Lower leg skin (tissue), 4 donors: Measurements from ENCODE around the gene HSPB9. TPM values are rescaled to one million over a fixed set of nuclear protein-coding genes. Genes with fewer than 3 reads are reported as not detected.

Experiments
- DNase-seq, 2 donors: peaks; one replicate each; pipeline ENCODE4 v3.0.0-alpha.2; 2019; ENCODE audit warnings: low spot score in 2 of 2
- H3K4me3 ChIP-seq: fragments of 200-600 bp; sonication (generic); 2 replicates; pipeline ENCODE4 v1.5.1; 2017; ENCODE audit warnings: mild to moderate bottlenecking, low read depth; ENCODE audit not compliant: poor library complexity, severe bottlenecking
- CTCF ChIP-seq, 3 donors: fragments of 450-650 bp; IDR thresholded peaks; one replicate each; pipeline ENCODE4 v1.5.1; 2016; ENCODE audit warnings: antibody characterized with exemption in 3 of 3, mild to moderate bottlenecking in 3 of 3, moderate library complexity in 2 of 3
- POLR2A ChIP-seq, 2 donors: fragments of 450-650 bp; IDR thresholded peaks; one replicate each; pipeline ENCODE4 v1.6.1; 2016 to 2017; ENCODE audit warnings: antibody characterized with exemption in 2 of 2, mild to moderate bottlenecking in 1 of 2, moderate library complexity in 1 of 2
- WGBS, 2 donors: methylation state at CpG; one replicate each; pipeline ENCODE4 v1.1.5; 2018; 5-methylcytosine and 5-hydroxymethylcytosine counted together
- intact Hi-C: fragments of 100-400 bp; cut with DNase I; formaldehyde crosslinking; loops from one replicate; pipeline ENCODE4 v1.15.0; 2023; ENCODE audit warnings: low total_unique reads
- total RNA-seq, 4 donors: library from RNA; depleted of rRNA; stranded (reverse); fragments of >200 nt; gene quantifications; one replicate each; pipeline ENCODE4 v1.1.0, GENCODE V29; 2016

Gene HSPB9
- total RNA-seq, 4 donors from 2014 or later = 0.23 TPM; not detected in 3

DNA sequence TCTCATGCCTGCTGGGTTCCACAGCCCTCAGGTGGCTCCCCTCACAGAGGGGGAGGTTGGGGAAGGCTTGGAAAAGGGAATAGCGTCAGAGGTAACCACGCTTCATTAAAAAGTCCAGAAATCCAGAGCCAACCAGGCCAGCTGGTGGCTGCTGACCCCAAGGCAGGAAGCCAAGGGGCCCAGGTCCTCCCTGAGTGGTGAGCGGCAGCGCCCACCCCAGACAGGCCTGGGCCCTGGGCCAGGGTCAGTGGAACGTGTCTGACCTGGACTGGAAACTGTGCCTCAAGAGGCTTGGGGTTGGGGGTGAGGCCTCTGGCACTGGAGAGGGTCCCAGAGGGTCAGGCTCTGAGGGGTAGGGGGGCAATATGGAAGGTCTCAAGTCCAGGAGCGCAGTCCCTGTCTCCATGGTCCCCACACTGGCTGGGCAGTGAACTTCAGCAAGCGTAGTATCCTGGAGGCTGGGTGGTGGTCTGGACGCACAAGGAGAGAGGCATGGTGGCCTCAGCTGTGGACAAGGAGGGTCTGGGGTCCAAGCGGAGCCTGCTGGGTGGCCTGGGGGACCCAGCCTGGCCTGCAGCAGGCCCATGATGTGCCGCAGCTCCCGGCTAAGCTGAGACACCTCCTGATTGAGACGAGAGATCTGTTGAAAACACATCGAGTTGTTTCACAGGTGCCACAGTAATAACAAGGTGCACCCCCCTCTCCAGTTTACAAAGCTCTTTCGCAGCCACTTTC, 37.4 kb downstream of the HSPB9 start:
- intact Hi-C loops = no loop called here
- TF ChIP-seq POLR2A (IDR thresholded peaks at IDR 0.05) = no peak
- TF ChIP-seq CTCF (IDR thresholded peaks at IDR 0.05) = no peak
- H3K4me3 ChIP-seq = no peak overlapping the region
- DNase-seq = no peak
- WGBS, 2 donors = 78 to 79% methylated on average over 14 of the region's 14 CpGs

- no peak overlapping the region for H3K4me3 ChIP-seq
- DNase-seq = no peak
- intact Hi-C loops = no loop called here
- WGBS, 2 donors = 87 to 91% methylated on average over 7 of the region's 7 CpGs
- no peak for TF ChIP-seq POLR2A (IDR thresholded peaks at IDR 0.05)
- no peak for TF ChIP-seq CTCF (IDR thresholded peaks at IDR 0.05)
These were observed 37.9 kb downstream of the HSPB9 start for GRCh38 chr17:42160531-42160910.

- intact Hi-C loops = no loop called here
- no peak overlapping the region for H3K4me3 ChIP-seq
- WGBS, 2 donors = 58 to 66% methylated on average over 8 of the region's 8 CpGs
- DNase-seq = no peak
- TF ChIP-seq CTCF (IDR thresholded peaks at IDR 0.05) (no peak), POLR2A (IDR thresholded peaks at IDR 0.05) (no peak)
These were observed 40.5 kb downstream of the HSPB9 start for GRCh38 chr17:42163113-42163512.

GRCh38 chr17:42163696-42164407, 41.2 kb downstream of the HSPB9 start:
- H3K4me3 ChIP-seq = no peak overlapping the region
- DNase-seq = no peak
- intact Hi-C loops = no loop called here
- TF ChIP-seq CTCF (IDR thresholded peaks at IDR 0.05) = no peak
- TF ChIP-seq POLR2A (IDR thresholded peaks at IDR 0.05) = no peak
- 48 to 49% methylated on average over 22 of the region's 22 CpGs for WGBS, 2 donors

DNA sequence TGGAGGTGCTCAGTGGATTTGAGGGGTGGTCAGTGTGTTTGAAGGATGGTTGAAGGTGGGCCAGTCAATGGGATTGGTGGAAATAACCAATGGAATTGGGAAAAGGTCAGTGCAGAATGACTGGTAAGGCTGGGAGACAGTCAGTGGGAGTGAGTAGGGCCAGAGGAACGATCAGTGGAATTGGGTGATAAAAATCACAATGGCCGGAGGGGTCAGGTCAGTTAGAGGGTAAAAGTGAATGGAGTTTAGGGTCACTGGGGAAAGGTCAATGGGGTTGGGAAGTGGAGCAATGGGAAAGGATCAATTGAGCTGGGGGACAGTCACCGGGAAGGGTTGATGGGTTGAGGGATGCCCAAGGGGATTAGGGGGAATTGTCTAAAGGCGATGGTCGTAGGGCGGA, 43.1 kb downstream of the HSPB9 start:
- DNase-seq = no peak
- 85 to 90% methylated on average over 6 of the region's 6 CpGs for WGBS, 2 donors
- TF ChIP-seq POLR2A (IDR thresholded peaks at IDR 0.05) = no peak
- no peak for TF ChIP-seq CTCF (IDR thresholded peaks at IDR 0.05)
- H3K4me3 ChIP-seq = no peak overlapping the region
- intact Hi-C loops = no loop called here
